ENCODE data around the gene UQCRC2. TPM values are rescaled to one million over a fixed set of nuclear protein-coding genes. Genes with fewer than 3 reads are reported as not detected.
A peak's percentile ranks its signal among the peaks of the same experiment; 100 is the strongest.

UQCRC2 gene
- total RNA-seq, 4 donors from 2014 or later: 112 to 359 (median 321) TPM

- in situ Hi-C loops (cut with MboI; ENCODE audit: low pct_ligation_motif_present in 1 of 4, low pct_unique_long_range_greater_than_20kb in 1 of 4, low sequenced_read_pairs in 3 of 4): loop anchor here in 2 of 4 donors (10.0 to 25.0 kb wide), 2 partner anchors 58 to 280 kb away; partner anchors contain the start of gene POLR3E (in 1 of the 2)
- TF ChIP-seq POLR2A (IDR thresholded peaks at IDR 0.05) (no peak), EP300 (IDR thresholded peaks at IDR 0.05; ENCODE audit: low read depth) (no peak), POLR2AphosphoS5 (IDR thresholded peaks at IDR 0.05) (no peak), CTCF (IDR thresholded peaks at IDR 0.05) (no peak)
- WGBS, 2 donors (ENCODE audit: low coverage in 1 of 2): 8 to 9% methylated on average over 8 of the region's 8 CpGs
These were observed 54.0 kb downstream of the UQCRC2 start for GRCh38 chr16:22007159-22007508.

DNA sequence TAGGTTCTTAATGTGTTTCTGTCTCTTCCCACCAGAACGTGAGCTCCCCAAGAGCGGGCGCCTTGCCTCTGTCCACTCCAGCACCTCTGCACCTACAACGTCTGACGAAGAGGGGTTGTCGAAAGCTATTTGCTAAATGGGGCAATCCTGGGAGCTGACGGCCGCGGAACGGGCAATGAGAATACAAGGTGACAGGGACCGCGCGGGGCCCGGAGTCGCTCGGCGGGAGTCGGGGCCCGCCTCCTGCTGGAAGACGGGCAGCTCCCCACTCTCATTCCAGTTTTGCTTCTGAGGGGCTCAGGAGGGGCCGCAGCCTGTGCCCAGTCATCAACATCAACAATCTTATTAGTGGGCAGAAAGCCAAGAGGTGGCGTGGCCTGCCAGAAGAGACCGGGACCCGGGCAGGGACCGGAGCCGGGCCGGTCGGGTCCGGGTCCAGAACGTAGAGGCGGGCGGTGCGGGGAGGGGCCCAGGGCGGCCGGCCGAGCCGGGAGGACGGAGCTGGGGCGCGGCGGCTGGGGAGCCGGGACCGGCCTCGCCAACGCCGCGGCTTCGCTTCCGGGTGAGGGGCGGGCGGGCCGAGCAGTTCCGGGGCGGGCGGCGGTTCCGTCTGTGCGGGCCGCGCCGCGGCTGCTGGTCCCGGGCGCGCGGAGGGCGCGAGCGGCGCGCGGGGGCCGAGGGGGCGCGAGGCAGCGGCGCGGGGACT, 54.5 kb downstream of the UQCRC2 start, which contains the start of gene MOSMO:
MOSMO (plus strand) TSS at position 603 of the 706 bp plus-strand sequence. CDS start 191 bp downstream, outside the sequence.
- peak within 1 kb of the TSS; percentile 87 to 99 (median 98) for H3K4me3 ChIP-seq
- no peaks in the 10 kb centered on the region for H3K9me3 ChIP-seq
- H3K27me3 ChIP-seq: no peaks in the 10 kb centered on the region
- WGBS, 2 donors (ENCODE audit: low coverage in 1 of 2): 1% methylated on average over 36 of the region's 78 CpGs; no CpG with 5 or more reads in 1 of the 2 donors
- H3K4me1 ChIP-seq: peaks cover 7 to 40% (median 25%) of the 10 kb centered on the region in 4 donors
- peak; percentile 79 for DNase-seq
- H3K27ac ChIP-seq: peak within 1 kb of the TSS; percentile 89 to 94 (median 91)
- H3K36me3 ChIP-seq: no peaks in the 10 kb centered on the region
- in situ Hi-C loops (cut with MboI; ENCODE audit: low pct_ligation_motif_present in 1 of 4, low pct_unique_long_range_greater_than_20kb in 1 of 4, low sequenced_read_pairs in 3 of 4) (loop anchor here in 2 of 4 donors (10.0 to 25.0 kb wide), 2 partner anchors 57 to 280 kb away; partner anchors contain the start of gene POLR3E (in 1 of the 2)), intact Hi-C loops (cut with DNase I; ENCODE audit: low total_unique reads) (loop anchor here (5.0 kb wide), 1 partner anchor 290 kb away; the partner anchor contains the start of gene POLR3E)
- TF ChIP-seq EP300 (IDR thresholded peaks at IDR 0.05; ENCODE audit: low read depth) (no peak), POLR2AphosphoS5 (IDR thresholded peaks at IDR 0.05) (peak in 2 of 3 donors; percentile 39 to 56), CTCF (IDR thresholded peaks at IDR 0.05) (peak in 4 of 5 experiments; percentile 11 to 19 (median 14)), POLR2A (IDR thresholded peaks at IDR 0.05) (peak; percentile 33)

More at GRCh38 chr16:22007159-22007508, 54.0 kb downstream of the UQCRC2 start:
- H3K27ac ChIP-seq: peak overlapping the region; percentile 89 to 94 (median 91)
- peaks cover 7 to 37% (median 25%) of the 10 kb centered on the region in 4 donors for H3K4me1 ChIP-seq
- H3K4me3 ChIP-seq: peak overlapping the region; percentile 55 to 99 (median 92)
- no peaks in the 10 kb centered on the region for H3K9me3 ChIP-seq
- no peaks in the 10 kb centered on the region for H3K36me3 ChIP-seq
- DNase-seq: no peak
- no peaks in the 10 kb centered on the region for H3K27me3 ChIP-seq
- intact Hi-C loops (cut with DNase I; ENCODE audit: low total_unique reads): loop anchor here (5.0 kb wide), 1 partner anchor 290 kb away; the partner anchor contains the start of gene POLR3E

DNA sequence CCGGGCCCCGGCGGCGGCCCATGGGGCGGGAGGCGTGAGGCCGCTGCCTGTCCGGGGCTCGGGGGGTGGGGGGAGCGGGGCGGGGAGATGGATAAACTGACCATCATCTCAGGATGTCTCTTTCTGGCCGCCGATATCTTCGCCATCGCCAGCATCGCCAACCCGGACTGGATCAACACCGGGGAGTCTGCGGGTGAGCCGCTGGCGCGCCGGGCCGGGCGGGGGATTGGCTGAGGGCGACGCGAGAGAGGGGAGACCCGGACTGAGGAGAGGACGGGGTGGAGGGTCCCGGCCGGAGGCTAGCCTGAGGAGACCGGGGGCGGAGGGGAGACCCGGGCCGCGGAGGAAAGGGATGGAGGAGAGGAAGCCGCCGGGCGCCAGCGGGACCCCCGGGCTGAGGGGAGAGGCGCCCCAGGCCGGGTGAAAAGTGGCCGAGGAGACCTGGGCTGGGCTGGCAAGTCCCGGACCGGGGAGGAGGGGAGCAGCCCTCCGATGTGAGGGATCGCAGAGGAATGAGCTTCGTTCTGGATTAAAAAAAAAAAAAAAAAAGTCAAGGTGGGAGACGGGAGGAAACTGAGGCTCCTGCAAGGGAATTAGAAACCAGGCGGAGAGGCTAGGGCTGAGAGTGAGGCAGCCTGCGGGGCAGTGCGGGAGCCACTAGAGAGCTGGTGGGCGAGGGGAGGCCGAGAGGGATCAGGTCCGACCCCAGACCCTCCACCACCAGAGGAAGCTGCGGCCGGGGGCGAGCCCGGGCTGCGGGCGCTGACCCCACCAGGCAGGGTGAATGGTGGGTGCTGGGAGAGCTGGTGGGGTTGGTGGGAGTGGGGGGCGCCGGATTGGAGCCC, 55.3 kb downstream of the UQCRC2 start:
- Histone ChIP-seq H3K4me3 (peak overlapping the region; percentile 87 to 99 (median 98)), H3K4me1 (peaks cover 7 to 40% (median 25%) of the 10 kb centered on the region in 4 donors), H3K36me3 (no peaks in the 10 kb centered on the region), H3K27me3 (no peaks in the 10 kb centered on the region), H3K9me3 (no peaks in the 10 kb centered on the region), H3K27ac (peak overlapping the region; percentile 75 to 94 (median 89))
- peak; percentile 24 for DNase-seq
- in situ Hi-C loops (cut with MboI; ENCODE audit: low pct_ligation_motif_present in 1 of 4, low pct_unique_long_range_greater_than_20kb in 1 of 4, low sequenced_read_pairs in 3 of 4) (loop anchor here in 2 of 4 donors (10.0 to 25.0 kb wide), 2 partner anchors 56 to 279 kb away; partner anchors contain the start of gene POLR3E (in 1 of the 2)), intact Hi-C loops (cut with DNase I; ENCODE audit: low total_unique reads) (loop anchor here (5.0 kb wide), 1 partner anchor 289 kb away; the partner anchor contains the start of gene POLR3E)
- 0 to 1% methylated on average over 5 to 52 of the region's 65 CpGs for WGBS, 2 donors (ENCODE audit: low coverage in 1 of 2)
- no peak for TF ChIP-seq POLR2A (IDR thresholded peaks at IDR 0.05)
- TF ChIP-seq POLR2AphosphoS5 (IDR thresholded peaks at IDR 0.05): no peak
- no peak for TF ChIP-seq CTCF (IDR thresholded peaks at IDR 0.05)
- TF ChIP-seq EP300 (IDR thresholded peaks at IDR 0.05; ENCODE audit: low read depth): no peak

All from transverse colon (tissue), 4 donors.